ENCODE data around the gene CREB3L4. TPM values are rescaled to one million over a fixed set of nuclear protein-coding genes. Genes with fewer than 3 reads are reported as not detected.

CREB3L4 gene
- total RNA-seq, 2 experiments from 2014 or later, result 2.9 to 3.9 TPM

DNA sequence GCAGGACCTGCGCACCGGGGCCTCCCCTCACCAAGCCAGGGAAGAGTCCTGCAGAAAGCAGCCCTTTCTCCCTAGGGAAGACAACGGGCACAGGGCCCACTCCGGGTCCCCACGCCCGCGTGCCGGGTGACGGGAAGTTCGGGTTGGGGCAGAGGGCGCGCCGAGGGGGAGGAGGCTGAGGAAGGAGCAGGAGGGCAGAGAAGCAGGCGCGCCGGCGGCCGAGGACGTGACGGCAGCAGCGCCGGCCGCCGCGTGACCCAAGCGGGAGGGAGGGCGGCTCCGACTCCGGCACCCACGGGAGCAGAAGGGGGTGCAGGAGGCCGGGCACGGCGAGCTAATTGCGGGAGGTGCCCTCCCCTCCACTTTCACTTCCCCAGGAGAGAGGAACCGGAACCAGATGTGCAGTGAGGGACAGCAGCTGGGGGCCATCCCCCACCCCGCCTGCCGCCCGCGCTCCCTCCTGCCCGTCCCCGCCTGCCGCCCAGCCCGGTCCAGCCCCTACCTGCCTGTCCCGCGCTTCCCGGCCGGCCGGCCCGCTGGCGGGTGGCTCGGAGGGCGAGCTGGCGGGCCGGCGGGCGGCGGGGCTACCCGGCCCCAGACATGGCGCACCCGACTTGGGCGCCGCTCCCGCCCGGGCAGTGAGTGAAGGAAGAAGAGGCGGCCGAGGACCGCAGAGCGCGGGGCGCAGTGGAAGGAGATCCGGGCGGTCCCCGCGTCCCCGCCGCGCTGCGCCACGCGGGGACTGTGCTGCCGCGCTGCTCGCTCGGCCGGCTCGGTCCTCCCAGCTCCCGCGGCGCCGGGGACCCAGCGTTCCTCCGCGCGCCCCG is 21.7 kb upstream of the CREB3L4 start:
- POLR2A ChIA-PET, result interaction anchor here (0.5 to 5.0 kb wide), 21 partner anchors 8 to 381 kb away, joined by 3 to 143 read pairs (median 7); partner anchors contain the start of genes CHTOP, CREB3L4, CRTC2 and GATAD2B
- Mint-ChIP-seq H3K4me3 (peak overlapping the region; percentile 89), H3K27ac (peak overlapping the region; percentile 86), H3K36me3 (ENCODE audit: low read depth) (peaks cover 80% of the 10 kb centered on the region), H3K4me1 (ENCODE audit: low read depth) (peaks cover 38% of the 10 kb centered on the region), H3K9me3 (no peaks in the 10 kb centered on the region), H3K27me3 (no peaks in the 10 kb centered on the region)
- Histone ChIP-seq H3K4me1 (ENCODE audit: insufficient read depth, low read length) (peaks cover 57% of the 10 kb centered on the region), H3K9me3 (ENCODE audit: control insufficient read depth in 1 of 2, insufficient read depth in 1 of 2, low read length in 2 of 2) (no peaks in the 10 kb centered on the region), H3K4me3 (ENCODE audit: low read length) (peak overlapping the region; percentile 84), H3K27ac (ENCODE audit: low read depth in 1 of 2, low read length in 2 of 2) (peak overlapping the region; percentile 92 to 94), H3K27me3 (ENCODE audit: control insufficient read depth in 1 of 2, insufficient read depth in 2 of 2, low read length in 2 of 2) (no peaks in the 10 kb centered on the region), H3K36me3 (ENCODE audit: insufficient read depth, low read length) (peaks cover 67% of the 10 kb centered on the region)
- ATAC-seq (ENCODE audit: poor library complexity), result peak; percentile 37
- peak; percentile 36 to 91 (median 66) for DNase-seq
- no peak for TF ChIP-seq CTCF (IDR thresholded peaks at IDR 0.05)
- intact Hi-C loops (cut with DNase I, micrococcal nuclease), result loop anchor here (1.0 to 2.0 kb wide), 5 partner anchors 12 to 149 kb away; partner anchors contain the start of genes CRTC2 (in 2 of the 2) and RPS27 (in 1 of the 2)
- CTCF ChIA-PET, result interaction anchor here (0.7 to 3.5 kb wide), 23 partner anchors 9 to 149 kb away, joined by 3 to 31 read pairs (median 5); partner anchors contain the start of genes CREB3L4, CRTC2, GATAD2B and JTB

DNA sequence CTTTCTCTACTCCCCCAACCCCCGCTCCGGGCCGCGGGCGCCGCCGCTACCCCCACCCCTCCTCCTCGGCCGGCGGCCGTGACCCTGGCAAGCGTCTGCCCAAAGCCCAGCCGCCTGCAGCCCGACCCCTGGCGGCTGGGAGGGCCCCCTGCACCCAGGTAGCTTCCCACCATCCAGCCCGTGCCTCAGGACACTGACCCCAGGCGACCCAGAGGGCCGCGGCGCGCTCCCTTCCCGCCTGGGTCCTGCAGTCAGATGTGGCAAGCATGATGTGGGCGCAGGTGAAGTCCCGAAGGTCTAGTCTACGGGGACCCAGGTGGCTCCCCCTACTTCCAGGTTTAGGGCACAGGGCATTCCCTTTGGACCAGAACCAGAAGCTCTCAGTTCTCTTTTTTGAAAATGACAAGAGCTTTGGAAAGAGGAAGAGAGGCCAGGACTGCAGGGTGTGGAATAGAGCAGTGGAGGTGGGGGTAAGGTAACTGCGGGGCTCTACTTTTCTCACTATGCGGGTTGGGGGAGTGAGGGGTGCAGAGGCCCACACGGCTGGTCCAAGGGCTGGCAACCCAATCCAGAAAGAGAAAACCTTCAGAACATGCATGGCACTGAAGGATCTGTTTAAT is 21.0 kb upstream of the CREB3L4 start, which contains the start of gene DENND4B:
Gene DENND4B, minus strand, starts transcription at position 97 of the 620 bp plus-strand sequence. CDS start 2,344 bp downstream, outside the sequence.
- H3K4me1 Mint-ChIP-seq (ENCODE audit: low read depth), result peaks cover 38% of the 10 kb centered on the region
- Histone ChIP-seq H3K4me1 (ENCODE audit: insufficient read depth, low read length) (peaks cover 50% of the 10 kb centered on the region), H3K9me3 (ENCODE audit: control insufficient read depth in 1 of 2, insufficient read depth in 1 of 2, low read length in 2 of 2) (no peaks in the 10 kb centered on the region), H3K4me3 (ENCODE audit: low read length) (peak within 1 kb of the TSS; percentile 84), H3K27ac (ENCODE audit: low read depth in 1 of 2, low read length in 2 of 2) (peak within 1 kb of the TSS; percentile 92 to 94), H3K36me3 (ENCODE audit: insufficient read depth, low read length) (peaks cover 67% of the 10 kb centered on the region), H3K27me3 (ENCODE audit: control insufficient read depth in 1 of 2, insufficient read depth in 2 of 2, low read length in 2 of 2) (no peaks in the 10 kb centered on the region)
- DNase-seq (peak; percentile 55 to 89 (median 70)), ATAC-seq (ENCODE audit: poor library complexity) (peak; percentile 57)
- H3K9me3 Mint-ChIP-seq, result no peaks in the 10 kb centered on the region
- peak within 1 kb of the TSS; percentile 89 for H3K4me3 Mint-ChIP-seq
- TF ChIP-seq CTCF (IDR thresholded peaks at IDR 0.05), result peak; percentile 88
- ChIA-PET POLR2A (interaction anchor here (0.6 to 5.0 kb wide), 17 partner anchors 9 to 1247 kb away, joined by 3 to 143 read pairs (median 10); partner anchors contain the start of genes CHTOP, CREB3L4, CRTC2 and GATAD2B), CTCF (interaction anchor here (0.6 to 3.5 kb wide), 23 partner anchors 9 to 150 kb away, joined by 3 to 31 read pairs (median 4); partner anchors contain the start of genes CREB3L4, CRTC2, GATAD2B and JTB)
- H3K27me3 Mint-ChIP-seq, result no peaks in the 10 kb centered on the region
- intact Hi-C loops (cut with DNase I, micrococcal nuclease), result loop anchor here in 1 of 2 experiments (1.0 to 2.0 kb wide), 3 partner anchors 12 to 149 kb away; partner anchors contain the start of gene CRTC2
- H3K27ac Mint-ChIP-seq, result peak within 1 kb of the TSS; percentile 86
- H3K36me3 Mint-ChIP-seq (ENCODE audit: low read depth), result peaks cover 82% of the 10 kb centered on the region

DNA sequence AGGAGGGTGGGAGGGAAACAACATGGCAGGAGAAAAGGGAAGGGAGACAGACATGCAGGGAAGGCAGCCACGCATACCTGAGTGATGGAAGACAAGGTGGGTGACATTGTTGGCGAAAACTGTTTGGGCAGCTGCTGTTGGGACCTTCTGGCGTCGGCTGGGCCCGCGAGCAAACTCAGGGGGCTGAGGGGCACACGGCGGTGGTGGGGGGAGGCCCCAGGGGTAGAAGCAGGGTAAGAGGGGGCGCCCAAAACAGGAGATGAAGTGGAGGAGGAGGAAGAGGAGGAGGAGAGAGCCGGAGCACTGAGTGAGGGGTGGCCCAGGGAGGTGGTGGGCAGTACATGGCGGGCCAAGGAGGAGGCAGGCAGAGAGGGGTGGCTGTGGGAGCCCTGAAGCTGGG is 16.5 kb upstream of the CREB3L4 start:
- no peaks in the 10 kb centered on the region for H3K27me3 Mint-ChIP-seq
- Histone ChIP-seq H3K4me1 (ENCODE audit: insufficient read depth, low read length) (peaks cover 42% of the 10 kb centered on the region), H3K27me3 (ENCODE audit: control insufficient read depth in 1 of 2, insufficient read depth in 2 of 2, low read length in 2 of 2) (no peaks in the 10 kb centered on the region), H3K9me3 (ENCODE audit: control insufficient read depth in 1 of 2, insufficient read depth in 1 of 2, low read length in 2 of 2) (no peaks in the 10 kb centered on the region), H3K4me3 (ENCODE audit: low read length) (no peak overlapping the region), H3K27ac (ENCODE audit: low read depth in 1 of 2, low read length in 2 of 2) (no peak overlapping the region), H3K36me3 (ENCODE audit: insufficient read depth, low read length) (peaks cover 74% of the 10 kb centered on the region)
- DNase-seq (no peak), ATAC-seq (ENCODE audit: poor library complexity) (no peak)
- H3K4me3 Mint-ChIP-seq, result no peak overlapping the region
- no peaks in the 10 kb centered on the region for H3K9me3 Mint-ChIP-seq
- H3K4me1 Mint-ChIP-seq (ENCODE audit: low read depth), result peaks cover 32% of the 10 kb centered on the region
- ChIA-PET CTCF (no interaction called here), POLR2A (no interaction called here)
- no peak for TF ChIP-seq CTCF (IDR thresholded peaks at IDR 0.05)
- peak overlapping the region; percentile 40 for H3K27ac Mint-ChIP-seq
- intact Hi-C loops (cut with DNase I, micrococcal nuclease), result no loop called here
- H3K36me3 Mint-ChIP-seq (ENCODE audit: low read depth), result peaks cover 70% of the 10 kb centered on the region

Data from CD4-positive, alpha-beta T cell (primary cell).